Testis (tissue), 3 donors: Measurements from ENCODE around the gene ATP4A. TPM values are rescaled to one million over a fixed set of nuclear protein-coding genes. Genes with fewer than 3 reads are reported as not detected.

ENCODE experiments used
- DNase-seq: peaks from one replicate; pipeline ENCODE4 v3.0.0-alpha.2; 2019
- H3K27ac ChIP-seq, 2 donors: fragments of 200-600 bp; sonication (generic); one replicate each; pipeline ENCODE4 v1.5.1; 2019
- H3K27me3 ChIP-seq: fragments of 200-600 bp; sonication (generic); one replicate; pipeline ENCODE4 v1.5.1; 2019
- H3K36me3 ChIP-seq: fragments of 200-600 bp; sonication (generic); one replicate; pipeline ENCODE4 v1.5.1; 2017; ENCODE audit warnings: low read depth; ENCODE audit errors: missing control alignments
- H3K4me1 ChIP-seq: fragments of 200-600 bp; sonication (generic); one replicate; pipeline ENCODE4 v1.5.1; 2019
- H3K4me3 ChIP-seq, 2 donors: fragments of 200-600 bp; sonication (generic); one replicate each; pipeline ENCODE4 v1.5.1; 2017 to 2019
- H3K9me3 ChIP-seq: fragments of 200-600 bp; sonication (generic); one replicate; pipeline ENCODE4 v1.5.1; 2017
- POLR2A ChIP-seq: fragments of 450-650 bp; IDR thresholded peaks from one replicate; pipeline ENCODE4 v1.6.1; 2017; ENCODE audit warnings: antibody characterized with exemption, mild to moderate bottlenecking, moderate library complexity
- WGBS, 2 donors: methylation state at CpG; one replicate each; pipeline ENCODE4 v1.1.5; 2018; 5-methylcytosine and 5-hydroxymethylcytosine counted together
- intact Hi-C: fragments of 100-400 bp; cut with DNase I; formaldehyde crosslinking; loops from one replicate; pipeline ENCODE4 v1.15.1; 2023; ENCODE audit warnings: low total_unique reads
- polyA plus RNA-seq: library from polyadenylated mRNA; stranded (reverse); fragments of 350-450 nt; fragmentation: Illumina TruSeq; extraction: RNeasy Lipid Tissue Mini Kit (QIAGEN cat#74804); gene quantifications from one replicate; pipeline ENCODE4 v1.2.3, GENCODE V29; 2014; ENCODE audit warnings: low read depth, low replicate concordance; ENCODE audit not compliant: insufficient read depth
- total RNA-seq, 2 donors: library from RNA; depleted of rRNA; stranded (reverse); fragments of >200 nt; gene quantifications; one replicate each; pipeline ENCODE4 v1.2.3, GENCODE V29; 2016
- TF ChIP-seq, protein P1 (sequence below), 3 experiments: fragments of 450-650 bp in 2 of 3; fragments of 200-600 bp in 1 of 3; sonication (generic) in 1 of 3; IDR thresholded peaks; one replicate each; pipeline ENCODE4 v1.5.1; 2016 to 2019; ENCODE audit warnings: antibody characterized with exemption in 3 of 3, mild to moderate bottlenecking in 2 of 3, moderate library complexity in 1 of 3

The ATP4A gene
- total and polyA plus RNA-seq, 3 donors from 2014 or later, result 0.87 to 1.1 (median 1.1) TPM

DNA sequence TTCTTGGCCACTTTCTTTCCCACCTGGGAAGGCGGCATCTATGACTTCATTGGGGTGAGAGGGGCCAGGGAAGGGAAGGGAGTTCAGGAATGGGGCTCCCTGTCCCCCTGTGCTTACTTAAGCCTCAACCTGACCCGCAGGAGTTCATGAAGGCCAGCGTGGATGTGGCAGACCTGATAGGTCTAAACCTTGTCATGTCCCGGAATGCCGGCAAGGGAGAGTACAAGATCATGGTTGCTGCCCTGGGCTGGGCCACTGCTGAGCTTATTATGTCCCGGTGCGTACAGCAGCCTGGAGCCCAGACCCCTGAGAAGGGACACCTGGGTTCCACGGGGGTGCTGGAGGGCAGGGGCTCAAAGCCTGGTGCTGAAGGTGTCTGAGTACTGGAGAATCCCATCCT, 16.9 kb downstream of the ATP4A start:
- Histone ChIP-seq H3K4me1 (peaks cover 13% of the 10 kb centered on the region), H3K27me3 (no peaks in the 10 kb centered on the region), H3K4me3 (peak overlapping the region in 1 of 2 donors; percentile 93), H3K9me3 (no peaks in the 10 kb centered on the region), H3K27ac (no peak overlapping the region), H3K36me3 (no peaks in the 10 kb centered on the region)
- intact Hi-C loops, result loop anchor here (10.0 kb wide), 2 partner anchors 98 to 168 kb away; partner anchors contain the start of genes COX6B1, ETV2 and KMT2B
- no peak for TF ChIP-seq POLR2A
- TF ChIP-seq, protein P1, sequence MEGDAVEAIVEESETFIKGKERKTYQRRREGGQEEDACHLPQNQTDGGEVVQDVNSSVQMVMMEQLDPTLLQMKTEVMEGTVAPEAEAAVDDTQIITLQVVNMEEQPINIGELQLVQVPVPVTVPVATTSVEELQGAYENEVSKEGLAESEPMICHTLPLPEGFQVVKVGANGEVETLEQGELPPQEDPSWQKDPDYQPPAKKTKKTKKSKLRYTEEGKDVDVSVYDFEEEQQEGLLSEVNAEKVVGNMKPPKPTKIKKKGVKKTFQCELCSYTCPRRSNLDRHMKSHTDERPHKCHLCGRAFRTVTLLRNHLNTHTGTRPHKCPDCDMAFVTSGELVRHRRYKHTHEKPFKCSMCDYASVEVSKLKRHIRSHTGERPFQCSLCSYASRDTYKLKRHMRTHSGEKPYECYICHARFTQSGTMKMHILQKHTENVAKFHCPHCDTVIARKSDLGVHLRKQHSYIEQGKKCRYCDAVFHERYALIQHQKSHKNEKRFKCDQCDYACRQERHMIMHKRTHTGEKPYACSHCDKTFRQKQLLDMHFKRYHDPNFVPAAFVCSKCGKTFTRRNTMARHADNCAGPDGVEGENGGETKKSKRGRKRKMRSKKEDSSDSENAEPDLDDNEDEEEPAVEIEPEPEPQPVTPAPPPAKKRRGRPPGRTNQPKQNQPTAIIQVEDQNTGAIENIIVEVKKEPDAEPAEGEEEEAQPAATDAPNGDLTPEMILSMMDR (IDR thresholded peaks at IDR 0.05), result no peak
- WGBS, 2 donors, result 67 to 77% methylated on average over 8 of the region's 8 CpGs
- no peak for DNase-seq

DNA sequence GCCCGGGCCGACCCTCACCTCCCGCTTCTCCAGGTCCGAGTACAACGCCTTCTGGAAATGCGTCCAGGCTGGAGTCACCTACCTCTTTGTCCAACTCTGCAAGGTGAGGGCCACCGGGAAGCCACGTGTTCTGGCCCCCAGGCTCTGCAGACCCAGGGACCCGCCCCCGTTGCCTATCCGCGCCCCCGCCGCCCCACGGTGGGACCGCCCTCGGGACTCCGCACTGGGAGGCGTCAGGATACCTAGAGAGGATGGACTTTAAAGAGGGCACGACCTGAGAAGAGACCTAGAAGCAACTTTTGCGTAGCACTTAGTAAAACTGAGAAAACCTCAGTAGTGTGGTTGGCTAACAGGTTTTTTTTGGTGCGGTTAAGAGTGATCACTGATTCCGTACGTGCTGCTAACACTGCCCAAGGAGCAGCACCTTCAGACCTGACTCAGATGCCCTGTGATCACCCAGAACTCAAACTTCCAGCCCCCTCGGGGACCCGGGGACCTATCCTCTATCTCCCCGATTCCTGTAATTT, 17.5 kb downstream of the ATP4A start:
- H3K27me3 ChIP-seq, result no peaks in the 10 kb centered on the region
- DNase-seq, result peak; percentile 33
- no peak for TF ChIP-seq POLR2A
- TF ChIP-seq, protein P1 (IDR thresholded peaks at IDR 0.05), result no peak
- intact Hi-C loops, result loop anchor here (10.0 kb wide), 2 partner anchors 99 to 169 kb away; partner anchors contain the start of genes COX6B1, ETV2 and KMT2B
- 2% methylated on average over 12 to 27 of the region's 27 CpGs for WGBS, 2 donors
- H3K9me3 ChIP-seq, result no peaks in the 10 kb centered on the region
- peak overlapping the region; percentile 34 to 81 for H3K27ac ChIP-seq
- peaks cover 13% of the 10 kb centered on the region for H3K4me1 ChIP-seq
- H3K36me3 ChIP-seq, result no peaks in the 10 kb centered on the region
- H3K4me3 ChIP-seq, result peak overlapping the region; percentile 93

DNA sequence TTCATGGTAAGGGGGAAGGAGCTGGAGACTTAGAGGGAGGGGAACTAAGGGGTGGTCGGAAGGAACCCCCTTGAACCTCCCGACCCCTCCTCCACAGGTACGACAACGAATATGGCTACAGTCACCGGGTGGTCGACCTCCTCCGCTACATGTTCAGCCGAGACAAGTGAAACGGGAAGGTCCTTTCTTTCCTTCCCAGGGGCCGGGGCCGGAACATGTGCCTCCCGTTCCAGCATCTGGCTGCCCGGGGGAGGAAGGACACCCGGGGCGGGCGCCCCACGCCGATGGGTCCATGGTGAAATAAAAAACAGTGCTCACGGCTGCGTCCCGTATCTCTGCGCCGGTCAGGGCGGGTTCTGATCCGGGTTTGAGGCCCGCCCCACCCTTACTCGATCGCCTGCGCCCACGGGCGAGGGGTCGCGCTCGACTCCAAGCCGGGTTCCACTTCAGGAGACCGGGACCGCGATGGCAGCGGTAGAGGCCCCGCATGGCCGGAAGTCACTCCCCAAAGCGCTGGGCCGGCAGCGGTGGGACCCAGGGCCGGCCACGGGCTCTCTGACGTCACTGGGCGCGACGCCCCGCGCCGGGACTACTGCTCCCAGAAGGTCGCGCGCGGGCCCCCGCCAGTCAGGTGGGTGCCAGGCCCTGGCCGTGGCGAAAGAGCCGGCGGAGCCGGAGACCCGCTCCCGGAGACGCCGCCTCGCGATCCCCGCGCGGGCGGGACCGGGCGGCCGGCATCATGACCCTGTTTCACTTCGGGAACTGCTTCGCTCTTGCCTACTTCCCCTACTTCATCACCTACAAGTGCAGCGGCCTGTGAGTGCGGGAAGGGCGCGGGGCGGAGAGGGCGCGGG, 18.2 kb downstream of the ATP4A start, which contains the start of gene TMEM147:
TSS of gene TMEM147 (plus strand) at position 626 of the 854 bp plus-strand sequence. CDS start at position 740, 114 bp downstream.
- Histone ChIP-seq H3K36me3 (no peaks in the 10 kb centered on the region), H3K4me1 (peaks cover 13% of the 10 kb centered on the region), H3K27me3 (no peaks in the 10 kb centered on the region), H3K9me3 (no peaks in the 10 kb centered on the region), H3K4me3 (peak within 1 kb of the TSS; percentile 93), H3K27ac (peak within 1 kb of the TSS; percentile 34 to 81)
- TF ChIP-seq POLR2A, result no peak
- TF ChIP-seq, protein P1 (IDR thresholded peaks at IDR 0.05), result peak in 1 of 3 experiments; percentile 14
- intact Hi-C loops, result loop anchor here (10.0 kb wide), 2 partner anchors 100 to 170 kb away; partner anchors contain the start of genes COX6B1, ETV2 and KMT2B
- DNase-seq, result peak; percentile 96
- 0 to 1% methylated on average over 18 to 61 of the region's 85 CpGs for WGBS, 2 donors

DNA sequence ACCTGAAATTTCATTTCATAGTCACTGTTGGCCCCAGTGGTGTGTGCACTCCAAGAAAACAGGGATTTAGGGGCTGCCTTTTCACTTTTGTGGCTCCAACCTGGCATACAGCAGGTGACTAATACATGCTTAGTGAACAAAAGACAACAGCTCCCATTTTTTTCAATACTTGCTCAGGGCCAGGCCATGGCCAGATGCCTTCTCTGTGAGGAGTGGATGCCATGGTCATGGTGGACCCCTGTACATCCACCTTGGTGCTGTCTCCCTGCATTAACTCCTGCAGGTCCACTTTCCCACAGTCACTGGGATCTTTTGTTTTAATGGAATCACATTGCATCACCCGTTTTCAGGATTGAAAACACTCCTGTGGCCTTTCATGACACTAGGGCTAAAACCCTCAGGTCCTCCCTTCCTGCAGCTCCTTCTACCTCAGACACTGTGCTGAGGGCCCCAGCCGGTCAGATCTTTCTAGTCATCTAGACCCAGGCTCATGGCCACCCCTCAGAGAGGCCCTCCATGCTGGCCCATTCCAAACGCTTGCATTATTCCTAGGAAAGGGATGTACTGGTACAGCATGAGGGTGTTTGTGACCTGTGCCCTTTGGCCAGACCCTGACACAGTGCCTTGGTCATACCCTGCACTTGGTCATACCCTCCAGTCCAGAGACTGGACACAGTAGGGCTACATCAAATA, 19.2 kb downstream of the ATP4A start:
- H3K27ac ChIP-seq, result no peak overlapping the region
- intact Hi-C loops, result loop anchor here (10.0 kb wide), 2 partner anchors 101 to 171 kb away; partner anchors contain the start of genes COX6B1, ETV2 and KMT2B
- DNase-seq, result no peak
- TF ChIP-seq, protein P1 (IDR thresholded peaks at IDR 0.05), result no peak
- TF ChIP-seq POLR2A, result no peak
- peak overlapping the region in 1 of 2 donors; percentile 93 for H3K4me3 ChIP-seq
- H3K4me1 ChIP-seq, result peaks cover 13% of the 10 kb centered on the region
- H3K9me3 ChIP-seq, result no peaks in the 10 kb centered on the region
- H3K36me3 ChIP-seq, result no peaks in the 10 kb centered on the region
- 64 to 65% methylated on average over 3 of the region's 3 CpGs for WGBS, 2 donors
- no peaks in the 10 kb centered on the region for H3K27me3 ChIP-seq
